Vagina (tissue), 2 donors: ENCODE data around the gene NEDD4L. TPM values are rescaled to one million over a fixed set of nuclear protein-coding genes. Genes with fewer than 3 reads are reported as not detected.

Source experiments
- DNase-seq, 2 donors: peaks; one replicate each; pipeline ENCODE4 v3.0.0-alpha.2; 2017; ENCODE audit errors: extremely low spot score in 2 of 2
- H3K27ac ChIP-seq: fragments of 200-600 bp; sonication (generic); one replicate; pipeline ENCODE4 v1.5.1; 2019
- H3K27me3 ChIP-seq: fragments of 200-600 bp; sonication (generic); one replicate; pipeline ENCODE4 v1.5.1; 2019
- H3K36me3 ChIP-seq, 2 donors: fragments of 200-600 bp; sonication (generic); one replicate each; pipeline ENCODE4 v1.5.1; 2017 to 2019
- H3K4me1 ChIP-seq: fragments of 200-600 bp; sonication (generic); one replicate; pipeline ENCODE4 v1.5.1; 2019
- H3K4me3 ChIP-seq, 2 donors: fragments of 200-600 bp; sonication (generic); 1 replicate in 1 of 2; 2 replicates in 1 of 2; pipeline ENCODE4 v1.5.1; 2016 to 2019
- H3K9me3 ChIP-seq: fragments of 200-600 bp; sonication (generic); one replicate; pipeline ENCODE4 v1.5.1; 2019
- CTCF ChIP-seq, 3 experiments: fragments of 450-650 bp in 2 of 3; fragments of 200-600 bp in 1 of 3; sonication (generic) in 1 of 3; IDR thresholded peaks; one replicate each; pipeline ENCODE4 v1.5.1; 2017 to 2019; ENCODE audit warnings: antibody characterized with exemption in 3 of 3, mild to moderate bottlenecking in 2 of 3, moderate library complexity in 2 of 3
- POLR2A ChIP-seq, 2 donors: fragments of 450-650 bp; IDR thresholded peaks; one replicate each; pipeline ENCODE4 v1.6.1; 2017; ENCODE audit warnings: antibody characterized with exemption in 2 of 2, mild to moderate bottlenecking in 2 of 2, moderate library complexity in 2 of 2
- POLR2AphosphoS5 ChIP-seq, 2 donors: sonication (generic); formaldehyde crosslinking; IDR thresholded peaks; one replicate each; pipeline ENCODE4 v1.9.0; 2017; ENCODE audit warnings: antibody characterized with exemption in 2 of 2, mild to moderate bottlenecking in 2 of 2, low read depth in 1 of 2; ENCODE audit not compliant: insufficient read depth in 1 of 2
- intact Hi-C: fragments of 100-400 bp; cut with DNase I; formaldehyde crosslinking; loops from one replicate; pipeline ENCODE4 v1.15.1; 2023
- total RNA-seq: library from RNA; depleted of rRNA; stranded (reverse); fragments of >200 nt; gene quantifications from one replicate; pipeline ENCODE4 v1.2.3, GENCODE V29; 2016

Gene NEDD4L
- total RNA-seq, 1 donor from 2014 or later = 42.2 TPM

- Histone ChIP-seq H3K9me3 (no peaks in the 10 kb centered on the region), H3K4me1 (no peaks in the 10 kb centered on the region), H3K27me3 (no peaks in the 10 kb centered on the region), H3K27ac (no peak overlapping the region), H3K4me3 (no peak overlapping the region), H3K36me3 (no peaks in the 10 kb centered on the region)
- intact Hi-C loops = no loop called here
- no peak for DNase-seq
- TF ChIP-seq CTCF (IDR thresholded peaks at IDR 0.05) (no peak), POLR2AphosphoS5 (IDR thresholded peaks at IDR 0.05; ENCODE audit: insufficient read depth in 1 of 2, low read depth in 1 of 2) (no peak), POLR2A (IDR thresholded peaks at IDR 0.05) (no peak)
Observed at GRCh38 chr18:58128381-58129374, 84.7 kb downstream of the NEDD4L start.

- no peak for TF ChIP-seq CTCF (IDR thresholded peaks at IDR 0.05)
- no peak for TF ChIP-seq POLR2AphosphoS5 (IDR thresholded peaks at IDR 0.05; ENCODE audit: insufficient read depth in 1 of 2, low read depth in 1 of 2)
- no peak for TF ChIP-seq POLR2A (IDR thresholded peaks at IDR 0.05)
- Histone ChIP-seq H3K36me3 (no peaks in the 10 kb centered on the region), H3K27me3 (no peaks in the 10 kb centered on the region), H3K4me3 (no peak overlapping the region), H3K4me1 (no peaks in the 10 kb centered on the region), H3K27ac (no peak overlapping the region), H3K9me3 (no peaks in the 10 kb centered on the region)
- DNase-seq = no peak
- intact Hi-C loops = no loop called here
Observed at GRCh38 chr18:58132595-58133261, 88.7 kb downstream of the NEDD4L start.

- no peaks in the 10 kb centered on the region for H3K4me1 ChIP-seq
- intact Hi-C loops = no loop called here
- H3K27me3 ChIP-seq = no peaks in the 10 kb centered on the region
- H3K27ac ChIP-seq = no peak overlapping the region
- no peak for TF ChIP-seq POLR2AphosphoS5 (IDR thresholded peaks at IDR 0.05; ENCODE audit: insufficient read depth in 1 of 2, low read depth in 1 of 2)
- TF ChIP-seq POLR2A (IDR thresholded peaks at IDR 0.05) = no peak
- no peak for TF ChIP-seq CTCF (IDR thresholded peaks at IDR 0.05)
- DNase-seq = no peak
- no peaks in the 10 kb centered on the region for H3K36me3 ChIP-seq
- H3K9me3 ChIP-seq = no peaks in the 10 kb centered on the region
- no peak overlapping the region for H3K4me3 ChIP-seq
Observed at GRCh38 chr18:58135183-58135641, 91.2 kb downstream of the NEDD4L start.

- no peaks in the 10 kb centered on the region for H3K9me3 ChIP-seq
- H3K36me3 ChIP-seq = no peaks in the 10 kb centered on the region
- H3K4me1 ChIP-seq = no peaks in the 10 kb centered on the region
- H3K27me3 ChIP-seq = no peaks in the 10 kb centered on the region
- DNase-seq = no peak
- H3K4me3 ChIP-seq = no peak overlapping the region
- intact Hi-C loops = no loop called here
- no peak for TF ChIP-seq POLR2AphosphoS5 (IDR thresholded peaks at IDR 0.05; ENCODE audit: insufficient read depth in 1 of 2, low read depth in 1 of 2)
- TF ChIP-seq CTCF (IDR thresholded peaks at IDR 0.05) = peak in 2 of 3 experiments; percentile 25 to 66
- H3K27ac ChIP-seq = no peak overlapping the region
Observed at GRCh38 chr18:58135701-58136331, 91.8 kb downstream of the NEDD4L start.
